ENCODE measurements around the gene FEM1A. TPM values are rescaled to one million over a fixed set of nuclear protein-coding genes. Genes with fewer than 3 reads are reported as not detected.

The FEM1A gene
- polyA plus RNA-seq, 1 donor from 2014 or later = 8.7 TPM

DNA sequence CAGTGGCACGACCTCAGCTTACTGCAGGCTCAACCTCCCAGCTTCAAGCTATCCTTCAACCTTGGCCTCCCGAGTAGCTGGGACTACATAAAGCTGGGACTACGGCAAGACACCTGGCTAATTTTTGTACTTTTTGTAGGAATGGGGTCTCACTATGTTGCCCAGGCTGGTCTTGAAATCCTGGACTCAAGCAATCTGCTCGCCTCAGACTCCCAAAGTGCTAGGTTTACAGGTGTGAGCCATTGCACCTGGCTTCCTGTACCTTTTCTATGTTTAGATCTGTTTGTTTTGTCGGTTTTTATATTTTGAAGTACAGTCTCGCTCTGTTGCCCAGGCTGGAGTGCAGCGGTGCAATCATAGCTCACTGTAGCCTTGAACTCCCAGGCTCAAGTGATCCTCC is 57.5 kb downstream of the FEM1A start:
- no peak overlapping the region for H3K27ac ChIP-seq (ENCODE audit: low read length)
- H3K9me3 ChIP-seq (ENCODE audit: low read length) = no peaks in the 10 kb centered on the region
- no peaks in the 10 kb centered on the region for H3K36me3 ChIP-seq (ENCODE audit: insufficient read depth, low read length)
- no peaks in the 10 kb centered on the region for H3K79me2 ChIP-seq (replicated peaks; ENCODE audit: insufficient read depth, low read length)
- H3F3A ChIP-seq (ENCODE audit: insufficient read depth, low read length, poor library complexity, severe bottlenecking) = no peaks in the 10 kb centered on the region
- H3K9me2 ChIP-seq (ENCODE audit: insufficient read depth, low read length) = no peaks in the 10 kb centered on the region
- H3K9ac ChIP-seq (ENCODE audit: low read length) = no peak overlapping the region
- no peak overlapping the region for H3K4me3 ChIP-seq (ENCODE audit: low read length)
- H3K4me2 ChIP-seq (ENCODE audit: low read length) = no peak overlapping the region
- no peaks in the 10 kb centered on the region for H4K20me1 ChIP-seq (ENCODE audit: insufficient read depth)
- no peak for TF ChIP-seq EZH2 (IDR thresholded peaks at IDR 0.05; ENCODE audit: borderline replicate concordance, insufficient read depth, low read length, poor library complexity, severe bottlenecking)
- TF ChIP-seq, protein P1, sequence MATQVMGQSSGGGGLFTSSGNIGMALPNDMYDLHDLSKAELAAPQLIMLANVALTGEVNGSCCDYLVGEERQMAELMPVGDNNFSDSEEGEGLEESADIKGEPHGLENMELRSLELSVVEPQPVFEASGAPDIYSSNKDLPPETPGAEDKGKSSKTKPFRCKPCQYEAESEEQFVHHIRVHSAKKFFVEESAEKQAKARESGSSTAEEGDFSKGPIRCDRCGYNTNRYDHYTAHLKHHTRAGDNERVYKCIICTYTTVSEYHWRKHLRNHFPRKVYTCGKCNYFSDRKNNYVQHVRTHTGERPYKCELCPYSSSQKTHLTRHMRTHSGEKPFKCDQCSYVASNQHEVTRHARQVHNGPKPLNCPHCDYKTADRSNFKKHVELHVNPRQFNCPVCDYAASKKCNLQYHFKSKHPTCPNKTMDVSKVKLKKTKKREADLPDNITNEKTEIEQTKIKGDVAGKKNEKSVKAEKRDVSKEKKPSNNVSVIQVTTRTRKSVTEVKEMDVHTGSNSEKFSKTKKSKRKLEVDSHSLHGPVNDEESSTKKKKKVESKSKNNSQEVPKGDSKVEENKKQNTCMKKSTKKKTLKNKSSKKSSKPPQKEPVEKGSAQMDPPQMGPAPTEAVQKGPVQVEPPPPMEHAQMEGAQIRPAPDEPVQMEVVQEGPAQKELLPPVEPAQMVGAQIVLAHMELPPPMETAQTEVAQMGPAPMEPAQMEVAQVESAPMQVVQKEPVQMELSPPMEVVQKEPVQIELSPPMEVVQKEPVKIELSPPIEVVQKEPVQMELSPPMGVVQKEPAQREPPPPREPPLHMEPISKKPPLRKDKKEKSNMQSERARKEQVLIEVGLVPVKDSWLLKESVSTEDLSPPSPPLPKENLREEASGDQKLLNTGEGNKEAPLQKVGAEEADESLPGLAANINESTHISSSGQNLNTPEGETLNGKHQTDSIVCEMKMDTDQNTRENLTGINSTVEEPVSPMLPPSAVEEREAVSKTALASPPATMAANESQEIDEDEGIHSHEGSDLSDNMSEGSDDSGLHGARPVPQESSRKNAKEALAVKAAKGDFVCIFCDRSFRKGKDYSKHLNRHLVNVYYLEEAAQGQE (IDR thresholded peaks at IDR 0.05; ENCODE audit: borderline replicate concordance) = no peak
- no peak for TF ChIP-seq MXI1 (conservative IDR thresholded peaks at IDR 0.05; ENCODE audit: poor library complexity, severe bottlenecking)
- no peak for TF ChIP-seq RAD21 (conservative IDR thresholded peaks at IDR 0.05)
- no peak for TF ChIP-seq POLR2AphosphoS5 (IDR thresholded peaks at IDR 0.05)
- TF ChIP-seq EP300 (conservative IDR thresholded peaks at IDR 0.05; ENCODE audit: poor library complexity, severe bottlenecking) = no peak
- TF ChIP-seq TAF1 (IDR thresholded peaks at IDR 0.05; ENCODE audit: low read depth) = no peak
- no peaks in the 10 kb centered on the region for H3K27me3 ChIP-seq (ENCODE audit: insufficient read depth, low read depth, low read length)
- H2AFZ ChIP-seq (ENCODE audit: low read depth, low read length) = no peak overlapping the region

Small RNAs within 50 kb of the gene (small RNA-seq; reads per million reads assigned to genes)
- gene MIR7-3 = 189 to 367 (median 287) reads per million in 3 experiments

Other genes with a start within 250 kb of the FEM1A start
- gene SEMA6B, start 232.1 kb upstream of the FEM1A start, polyA plus RNA-seq = 21.6 and 27.1 TPM in 2 replicates
- 0.99 and 1.6 TPM in 2 replicates for gene TNFAIP8L1, start 152.2 kb upstream of the FEM1A start, polyA plus RNA-seq
- gene MYDGF, start 121.4 kb upstream of the FEM1A start, polyA plus RNA-seq = 73.2 and 92.7 TPM in 2 replicates
- gene DPP9, start 67.9 kb upstream of the FEM1A start, polyA plus RNA-seq = 11.7 and 34.9 TPM in 2 replicates
- not detected in 2 replicates for gene TICAM1, start 40.0 kb downstream of the FEM1A start, polyA plus RNA-seq
- 0.71 and 1.7 TPM in 2 replicates for gene PLIN3, start 75.9 kb downstream of the FEM1A start, polyA plus RNA-seq
- not detected in 2 replicates for gene ARRDC5, start 111.2 kb downstream of the FEM1A start, polyA plus RNA-seq
- 1.8 and 3.0 TPM in 2 replicates for gene UHRF1, start 117.8 kb downstream of the FEM1A start, polyA plus RNA-seq
- 19.1 and 19.6 TPM in 2 replicates for gene KDM4B, start 177.4 kb downstream of the FEM1A start, polyA plus RNA-seq

Data from neural cell (in vitro differentiated cells).